Osteoblast (primary cell): Measurements from ENCODE around the gene SH3BP2. TPM values are rescaled to one million over a fixed set of nuclear protein-coding genes. Genes with fewer than 3 reads are reported as not detected.
A peak's percentile ranks its signal among the peaks of the same experiment; 100 is the strongest.
"Not testable (repeated sequence)": the region's sequence is repeated elsewhere in the genome, so short reads cannot be mapped to it uniquely, and the experiment has no call there.

Experiments
- DNase-seq: peaks from one replicate; pipeline ENCODE4 v3.0.0; 2011; ENCODE audit warnings: low spot score, mixed read lengths; ENCODE audit not compliant: insufficient read length; ENCODE audit errors: missing footprints
- H2AFZ ChIP-seq: 2 replicates; pipeline ENCODE4 v1.6.0; 2011; ENCODE audit warnings: mild to moderate bottlenecking, low read length
- H3K27ac ChIP-seq: 2 replicates; pipeline ENCODE4 v1.5.1; 2011; ENCODE audit warnings: mild to moderate bottlenecking, low read depth, low read length, moderate library complexity
- H3K27me3 ChIP-seq: 2 replicates; pipeline ENCODE4 v1.6.0; 2012; ENCODE audit warnings: mild to moderate bottlenecking, control low read depth, inconsistent platforms, low read length, moderate library complexity; ENCODE audit not compliant: insufficient read depth
- H3K36me3 ChIP-seq: 2 replicates; pipeline ENCODE4 v1.5.1; 2011; ENCODE audit warnings: mild to moderate bottlenecking, low read length, control low read depth, moderate library complexity; ENCODE audit not compliant: insufficient read depth
- H3K4me1 ChIP-seq: 2 replicates; pipeline ENCODE4 v1.5.1; 2011; ENCODE audit warnings: mild to moderate bottlenecking, low read length, control low read depth, moderate library complexity; ENCODE audit not compliant: insufficient read depth
- H3K4me2 ChIP-seq: 2 replicates; pipeline ENCODE4 v1.6.0; 2011; ENCODE audit warnings: mild to moderate bottlenecking, low read length; ENCODE audit not compliant: insufficient read depth
- H3K4me3 ChIP-seq: fragments of 200-600 bp; sonication (generic); 3 replicates; pipeline ENCODE4 v1.5.1; 2012; ENCODE audit warnings: mild to moderate bottlenecking, low read length, inconsistent platforms; ENCODE audit not compliant: insufficient read depth
- H3K79me2 ChIP-seq: 2 replicates; pipeline ENCODE4 v1.6.0; 2012; ENCODE audit warnings: mild to moderate bottlenecking, low read length, control low read depth, inconsistent platforms; ENCODE audit not compliant: insufficient read depth
- H3K9me3 ChIP-seq: 2 replicates; pipeline ENCODE4 v1.5.1; 2011; ENCODE audit warnings: low read depth, low read length, control low read depth
- H4K20me1 ChIP-seq: 2 replicates; pipeline ENCODE4 v1.6.0; 2012; ENCODE audit warnings: mild to moderate bottlenecking, low read length, control low read depth; ENCODE audit not compliant: insufficient read depth
- total RNA-seq: library from RNA; depleted of rRNA; stranded (reverse); fragments of >200 nt; gene quantifications from 2 replicates; pipeline ENCODE4 v1.2.3, GENCODE V29; 2012
- TF ChIP-seq, protein P1 (sequence below): IDR thresholded peaks from 2 replicates; pipeline ENCODE4 v1.5.1; 2011; ENCODE audit warnings: mild to moderate bottlenecking, low read depth, low read length, moderate library complexity; ENCODE audit errors: extremely low read depth

The SH3BP2 gene
- total RNA-seq, 1 donor = 26.4 TPM

DNA sequence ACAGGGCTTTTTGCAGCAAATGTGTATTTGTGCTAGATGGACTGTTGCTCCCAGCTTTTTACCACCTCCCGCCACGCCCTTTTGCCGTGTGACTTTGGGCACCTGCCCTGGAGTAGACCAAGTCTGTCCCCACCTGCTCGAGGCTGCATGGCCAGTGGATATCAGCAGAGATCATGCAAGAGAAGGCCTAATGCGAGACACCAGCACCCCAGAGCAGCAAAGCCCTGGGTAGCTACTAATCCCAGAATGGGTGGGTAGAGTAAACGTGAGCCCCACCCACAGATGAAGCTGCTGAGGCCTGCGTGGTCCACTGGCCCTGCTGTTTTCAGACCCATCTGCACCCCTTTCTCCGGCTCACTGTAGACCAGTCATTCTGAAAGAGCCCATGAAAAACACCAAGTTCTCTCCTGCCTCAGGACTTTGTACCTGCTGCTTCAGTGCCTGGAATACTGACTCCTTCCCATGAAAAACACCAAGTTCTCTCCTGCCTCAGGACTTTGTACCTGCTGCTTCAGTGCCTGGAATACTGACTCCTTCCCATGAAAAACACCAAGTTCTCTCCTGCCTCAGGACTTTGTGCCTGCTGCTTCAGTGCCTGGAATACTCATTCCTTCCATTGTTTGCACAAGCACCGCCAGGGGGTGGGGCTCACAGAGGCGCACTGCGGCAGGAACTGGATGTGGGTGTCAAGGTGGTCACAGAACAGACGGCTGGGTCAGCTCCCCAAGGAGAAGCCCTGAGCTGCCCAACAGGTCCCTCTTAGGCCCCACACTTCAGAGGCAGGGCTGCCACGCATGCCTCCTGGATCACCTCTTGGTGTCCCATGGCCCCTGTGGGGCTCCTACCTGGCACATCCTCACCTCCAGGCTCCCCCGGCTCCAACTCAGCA lies 31.6 kb upstream of the SH3BP2 start:
- no peak overlapping the region for H3K4me3 ChIP-seq
- H3K4me1 ChIP-seq = peaks cover 3% of the 10 kb centered on the region
- no peaks in the 10 kb centered on the region for H3K79me2 ChIP-seq
- DNase-seq = peak; percentile 72
- no peak overlapping the region for H3K27ac ChIP-seq
- H3K9me3 ChIP-seq = no peaks in the 10 kb centered on the region
- no peaks in the 10 kb centered on the region for H3K27me3 ChIP-seq
- H3K4me2 ChIP-seq = no peak overlapping the region
- no peak overlapping the region for H2AFZ ChIP-seq
- no peaks in the 10 kb centered on the region for H3K36me3 ChIP-seq
- TF ChIP-seq, protein P1, sequence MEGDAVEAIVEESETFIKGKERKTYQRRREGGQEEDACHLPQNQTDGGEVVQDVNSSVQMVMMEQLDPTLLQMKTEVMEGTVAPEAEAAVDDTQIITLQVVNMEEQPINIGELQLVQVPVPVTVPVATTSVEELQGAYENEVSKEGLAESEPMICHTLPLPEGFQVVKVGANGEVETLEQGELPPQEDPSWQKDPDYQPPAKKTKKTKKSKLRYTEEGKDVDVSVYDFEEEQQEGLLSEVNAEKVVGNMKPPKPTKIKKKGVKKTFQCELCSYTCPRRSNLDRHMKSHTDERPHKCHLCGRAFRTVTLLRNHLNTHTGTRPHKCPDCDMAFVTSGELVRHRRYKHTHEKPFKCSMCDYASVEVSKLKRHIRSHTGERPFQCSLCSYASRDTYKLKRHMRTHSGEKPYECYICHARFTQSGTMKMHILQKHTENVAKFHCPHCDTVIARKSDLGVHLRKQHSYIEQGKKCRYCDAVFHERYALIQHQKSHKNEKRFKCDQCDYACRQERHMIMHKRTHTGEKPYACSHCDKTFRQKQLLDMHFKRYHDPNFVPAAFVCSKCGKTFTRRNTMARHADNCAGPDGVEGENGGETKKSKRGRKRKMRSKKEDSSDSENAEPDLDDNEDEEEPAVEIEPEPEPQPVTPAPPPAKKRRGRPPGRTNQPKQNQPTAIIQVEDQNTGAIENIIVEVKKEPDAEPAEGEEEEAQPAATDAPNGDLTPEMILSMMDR = no peak
- no peaks in the 10 kb centered on the region for H4K20me1 ChIP-seq

DNA sequence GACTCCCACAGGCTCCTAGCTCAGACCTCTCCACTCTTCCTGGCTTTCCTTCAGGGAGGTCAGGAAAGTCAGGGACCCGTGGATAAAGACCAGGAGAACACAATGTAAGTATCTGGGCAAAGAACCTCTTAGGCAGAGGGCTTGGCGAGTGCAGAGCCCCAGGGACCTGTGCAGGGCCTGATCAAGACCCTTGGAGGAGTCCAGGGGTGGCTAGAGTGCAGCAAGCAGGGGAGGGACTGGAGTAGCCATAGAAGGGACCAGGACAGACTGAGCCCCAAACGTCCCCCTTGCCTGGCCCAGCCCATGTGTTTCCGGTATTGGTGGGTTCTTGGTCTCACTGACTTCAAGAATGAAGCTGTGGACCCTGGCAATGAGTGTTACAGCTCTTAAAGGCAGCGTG lies 30.8 kb upstream of the SH3BP2 start:
- TF ChIP-seq, protein P1 = no peak
- Histone ChIP-seq H2AFZ (no peak overlapping the region), H3K27me3 (no peaks in the 10 kb centered on the region), H3K4me2 (no peak overlapping the region), H3K79me2 (no peaks in the 10 kb centered on the region), H3K9me3 (no peaks in the 10 kb centered on the region), H3K4me1 (peaks cover 3% of the 10 kb centered on the region), H3K4me3 (no peak overlapping the region), H3K27ac (no peak overlapping the region), H3K36me3 (no peaks in the 10 kb centered on the region), H4K20me1 (no peaks in the 10 kb centered on the region)
- DNase-seq = peak; percentile 38

DNA sequence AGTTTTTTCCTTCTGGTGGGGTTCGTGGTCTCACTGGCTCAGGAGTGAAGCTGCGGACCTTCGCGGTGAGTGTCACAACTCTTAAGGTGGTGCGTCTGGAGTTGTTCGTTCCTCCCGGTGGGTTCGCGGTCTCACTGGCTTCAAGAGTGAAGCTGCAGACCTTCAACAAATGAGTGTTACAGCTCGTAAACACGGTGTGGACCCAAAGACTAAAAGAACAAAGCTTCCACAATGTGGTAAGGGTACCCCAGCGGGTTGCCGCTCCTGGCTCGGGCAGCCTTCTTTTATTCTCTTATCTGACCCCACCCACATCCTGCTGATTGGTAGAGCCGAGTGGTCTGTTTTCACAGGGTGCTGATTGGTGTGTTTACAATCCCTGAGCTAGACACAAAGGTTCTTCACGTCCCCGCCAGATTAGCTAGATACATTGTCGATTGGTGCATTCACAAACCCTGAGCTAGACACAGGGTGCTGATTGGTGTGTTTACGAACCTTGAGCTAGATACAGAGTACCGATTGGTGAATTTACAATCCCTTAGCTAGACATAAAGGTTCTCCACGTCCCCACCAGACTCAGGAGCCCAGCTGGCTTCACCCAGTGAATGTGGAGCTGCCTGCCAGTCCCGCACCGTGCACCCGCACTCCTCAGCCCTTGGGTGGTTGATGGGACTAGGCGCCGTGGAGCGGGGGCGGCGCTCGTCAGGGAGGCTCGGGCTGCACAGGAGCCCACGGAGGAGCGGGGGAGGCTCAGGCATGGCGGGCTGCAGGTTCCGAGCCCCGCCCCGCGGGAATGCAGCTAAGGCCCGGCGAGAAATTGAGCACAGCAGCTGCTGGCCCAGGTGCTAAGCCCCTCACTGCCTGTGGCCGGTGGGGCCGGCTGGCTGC lies 30.2 kb upstream of the SH3BP2 start:
- H2AFZ ChIP-seq, H3K9me3 ChIP-seq, H3K4me1 ChIP-seq, H3K4me3 ChIP-seq, H3K79me2 ChIP-seq, DNase-seq, H4K20me1 ChIP-seq, H3K27ac ChIP-seq, H3K4me2 ChIP-seq, H3K27me3 ChIP-seq, H3K36me3 ChIP-seq: not testable (repeated sequence)

GRCh38 chr4:2763511-2763967 lies 29.3 kb upstream of the SH3BP2 start:
- peak; percentile 96 for DNase-seq
- Histone ChIP-seq H3K4me2 (peak overlapping the region; percentile 91), H2AFZ (peak overlapping the region; percentile 88)

More at GRCh38 chr4:2763511-2763967, 29.3 kb upstream of the SH3BP2 start:
- Histone ChIP-seq H3K4me1 (peaks cover 3% of the 10 kb centered on the region), H3K79me2 (no peaks in the 10 kb centered on the region), H4K20me1 (no peaks in the 10 kb centered on the region), H3K4me3 (peak overlapping the region; percentile 82), H3K36me3 (no peaks in the 10 kb centered on the region), H3K27me3 (no peaks in the 10 kb centered on the region), H3K9me3 (no peaks in the 10 kb centered on the region), H3K27ac (peak overlapping the region; percentile 33)
- TF ChIP-seq, protein P1 = no peak
